Activated CD8-positive, alpha-beta T cell treated with anti-CD3 and anti-CD28 coated beads for 36 hours (primary cell): Measurements from ENCODE around the gene STX4. TPM values are rescaled to one million over a fixed set of nuclear protein-coding genes. Genes with fewer than 3 reads are reported as not detected.

ENCODE experiments used
- ATAC-seq: fragments of 200-7000 bp; cut with Tn5 transposase; one replicate; pipeline ENCODE4 v1.10.0; 2021; ENCODE audit warnings: mild to moderate bottlenecking, moderate library complexity
- CTCF ChIA-PET: fragments of 350-600 bp; sonication (Branson Sonifier 250); formaldehyde crosslinking; loops from one replicate; lab custom pipeline; 2021; ENCODE audit warnings: antibody characterized with exemption; lab: Charles Lee
- POLR2A ChIA-PET: fragments of 350-600 bp; sonication (Branson Sonifier 250); formaldehyde crosslinking; loops from one replicate; lab custom pipeline; 2021; ENCODE audit warnings: antibody characterized with exemption; lab: Charles Lee
- DNase-seq: peaks from one replicate; pipeline ENCODE4 v3.0.0-alpha.2; 2020
- H3K27ac Mint-ChIP-seq: one replicate; pipeline ENCODE4 v1.8.0; 2021; ENCODE audit warnings: mild to moderate bottlenecking, mixed read lengths
- H3K27me3 Mint-ChIP-seq: one replicate; pipeline ENCODE4 v1.8.0; 2021; ENCODE audit warnings: mixed read lengths
- H3K36me3 Mint-ChIP-seq: one replicate; pipeline ENCODE4 v1.8.0; 2021; ENCODE audit warnings: low read depth, mixed read lengths
- H3K4me1 Mint-ChIP-seq: one replicate; pipeline ENCODE4 v1.8.0; 2021; ENCODE audit warnings: low read depth, mixed read lengths
- H3K4me3 Mint-ChIP-seq: one replicate; pipeline ENCODE4 v1.8.0; 2021; ENCODE audit warnings: mild to moderate bottlenecking, moderate library complexity, mixed read lengths
- H3K9me3 Mint-ChIP-seq: one replicate; pipeline ENCODE4 v1.8.0; 2021; ENCODE audit warnings: mixed read lengths
- CTCF ChIP-seq: fragments of 200-600 bp; IDR thresholded peaks from one replicate; pipeline ENCODE4 v1.8.0; 2022; ENCODE audit warnings: antibody characterized with exemption, mild to moderate bottlenecking
- intact Hi-C: fragments of 100-400 bp; cut with micrococcal nuclease; formaldehyde crosslinking; loops from one replicate; pipeline ENCODE4 v1.10.0; 2022
- total RNA-seq, 2 experiments: library from RNA; stranded (reverse); gene quantifications; one replicate each; pipeline ENCODE4 v1.2.3, GENCODE V29; 2021

The STX4 gene
- total RNA-seq, 2 experiments from 2014 or later = 25.2 to 27.7 TPM

DNA sequence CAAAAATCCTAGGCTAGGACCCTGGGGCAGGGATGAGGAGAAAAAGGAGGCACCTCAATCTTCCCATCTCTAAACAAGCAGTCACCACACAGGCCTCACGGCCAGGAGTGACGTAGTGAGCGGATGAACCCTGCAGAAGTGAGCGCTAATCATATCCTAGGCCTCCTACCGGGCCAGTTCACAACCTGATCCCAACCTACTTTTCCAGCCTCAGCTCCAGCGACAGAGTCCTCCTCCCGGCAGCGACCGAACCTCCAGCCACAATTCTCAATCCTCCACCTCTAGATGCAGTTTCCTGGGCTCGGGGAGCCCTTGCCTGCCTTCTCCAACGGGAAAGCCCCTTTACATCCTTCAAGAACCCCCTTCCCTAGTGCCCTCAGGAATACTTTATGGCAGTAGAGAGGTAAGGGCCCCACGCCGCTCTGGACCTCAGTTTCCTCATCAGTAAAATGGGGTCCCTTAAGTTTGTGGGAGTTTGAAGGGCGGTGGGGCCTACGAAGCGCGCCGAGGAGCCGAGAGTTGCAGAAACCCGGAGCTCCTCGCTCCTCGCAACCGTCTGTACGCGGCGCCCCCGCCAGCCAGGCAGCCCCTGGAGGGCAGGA is 39.3 kb downstream of the STX4 start:
- peak; percentile 61 for DNase-seq
- POLR2A ChIA-PET = interaction anchor here (1.0 to 2.9 kb wide), 11 partner anchors 9 to 204 kb away, joined by 3 to 23 read pairs (median 6); partner anchors contain the start of genes FUS and STX4
- H3K27me3 Mint-ChIP-seq = no peaks in the 10 kb centered on the region
- H3K4me1 Mint-ChIP-seq = peaks cover 36% of the 10 kb centered on the region
- ATAC-seq = no peak
- H3K27ac Mint-ChIP-seq = peak overlapping the region; percentile 97
- H3K4me3 Mint-ChIP-seq = peak overlapping the region; percentile 96
- TF ChIP-seq CTCF = no peak
- intact Hi-C loops = loop anchor here (5.0 kb wide), 1 partner anchor 40 kb away; the partner anchor contains the start of gene STX4
- H3K9me3 Mint-ChIP-seq = no peaks in the 10 kb centered on the region
- peaks cover 21% of the 10 kb centered on the region for H3K36me3 Mint-ChIP-seq
- CTCF ChIA-PET = interaction anchor here (2.3 to 2.4 kb wide), 2 partner anchors 23 to 70 kb away, joined by 6 to 15 read pairs; partner anchors contain the start of gene VKORC1

- peak overlapping the region; percentile 96 for H3K4me3 Mint-ChIP-seq
- H3K36me3 Mint-ChIP-seq = peaks cover 28% of the 10 kb centered on the region
- ChIA-PET POLR2A (interaction anchor here (0.6 to 2.9 kb wide), 30 partner anchors 9 to 205 kb away, joined by 3 to 23 read pairs (median 4); partner anchors contain the start of genes FBXL19, FUS, HSD3B7 and KAT8), CTCF (interaction anchor here (0.8 to 2.4 kb wide), 10 partner anchors 19 to 385 kb away, joined by 3 to 15 read pairs (median 6); partner anchors contain the start of genes HSD3B7 and VKORC1)
- DNase-seq (peak; percentile 94), ATAC-seq (peak; percentile 50)
- no peaks in the 10 kb centered on the region for H3K9me3 Mint-ChIP-seq
- H3K27me3 Mint-ChIP-seq = no peaks in the 10 kb centered on the region
- H3K27ac Mint-ChIP-seq = peak overlapping the region; percentile 98
- no peak for TF ChIP-seq CTCF
- intact Hi-C loops = loop anchor here (5.0 kb wide), 1 partner anchor 41 kb away; the partner anchor contains the start of gene STX4
- peaks cover 39% of the 10 kb centered on the region for H3K4me1 Mint-ChIP-seq
Measured at GRCh38 chr16:31073142-31073969, 40.0 kb downstream of the STX4 start.

DNA sequence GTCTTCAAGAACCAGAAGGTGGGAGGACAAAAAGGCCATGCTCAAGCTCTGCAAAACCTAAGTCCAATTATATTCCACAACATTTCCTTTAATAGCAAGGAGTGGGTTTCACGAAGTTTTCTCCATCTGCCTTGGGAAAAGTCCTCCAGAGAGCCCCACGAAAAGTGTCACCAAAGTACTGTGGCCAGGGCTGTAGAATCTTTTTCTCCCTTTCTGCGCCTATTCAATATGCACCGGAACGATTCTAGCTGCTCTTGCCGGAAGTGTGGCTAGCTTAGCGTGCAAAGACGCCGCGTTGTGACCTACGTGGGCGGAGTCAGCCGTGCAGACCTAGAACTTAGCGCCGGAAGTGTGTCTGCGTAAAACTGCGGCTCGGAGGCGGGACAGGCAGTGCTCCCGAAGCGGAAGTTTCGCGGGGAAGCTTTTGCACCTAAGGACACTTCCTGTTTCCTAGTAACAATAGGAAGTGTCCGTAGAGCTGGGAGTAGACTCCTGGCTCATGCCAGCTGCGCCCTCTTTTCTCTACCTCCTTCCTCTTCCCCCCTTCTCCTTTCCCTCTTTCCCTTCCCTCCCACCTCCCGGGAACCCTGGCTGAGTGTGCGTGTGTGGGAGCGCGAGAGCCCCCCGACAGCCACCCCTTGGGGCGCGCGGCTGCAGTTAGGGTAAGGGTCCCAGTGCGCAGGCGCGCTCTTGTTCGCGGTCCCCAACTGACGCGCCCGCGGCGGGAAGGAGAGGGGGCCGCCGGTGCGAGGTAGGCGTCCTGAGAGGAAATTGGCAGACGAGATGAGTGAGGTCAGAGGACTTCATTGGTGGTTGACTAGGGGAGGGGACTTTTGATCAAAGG is 40.8 kb downstream of the STX4 start, which contains the start of the genes ZNF646 and ZNF668:
ZNF646 (plus strand) TSS at position 453 of the 844 bp plus-strand sequence. CDS start 1,903 bp downstream, outside the sequence.
ZNF668 (minus strand) TSS at position 271 of the 844 bp plus-strand sequence. CDS start 9,781 bp downstream, outside the sequence.
- no peaks in the 10 kb centered on the region for H3K9me3 Mint-ChIP-seq
- ChIA-PET CTCF (interaction anchor here (0.8 to 2.4 kb wide), 10 partner anchors 18 to 384 kb away, joined by 3 to 15 read pairs (median 4); partner anchors contain the start of genes HSD3B7 and VKORC1), POLR2A (interaction anchor here (0.6 to 2.9 kb wide), 30 partner anchors 10 to 199 kb away, joined by 3 to 23 read pairs (median 4); partner anchors contain the start of genes FBXL19, FUS, HSD3B7 and KAT8)
- no peaks in the 10 kb centered on the region for H3K27me3 Mint-ChIP-seq
- peaks cover 43% of the 10 kb centered on the region for H3K4me1 Mint-ChIP-seq
- peak within 1 kb of the TSS; percentile 98 for H3K27ac Mint-ChIP-seq
- TF ChIP-seq CTCF = no peak
- peak within 1 kb of the TSS; percentile 96 for H3K4me3 Mint-ChIP-seq
- intact Hi-C loops = loop anchor here (5.0 kb wide), 1 partner anchor 42 kb away; the partner anchor contains the start of gene STX4
- peak; percentile 100 for DNase-seq
- peak; percentile 80 for ATAC-seq
- H3K36me3 Mint-ChIP-seq = peaks cover 35% of the 10 kb centered on the region

- H3K36me3 Mint-ChIP-seq = peaks cover 40% of the 10 kb centered on the region
- no peak for DNase-seq
- ChIA-PET CTCF (interaction anchor here (0.9 to 2.4 kb wide), 6 partner anchors 20 to 383 kb away, joined by 3 to 15 read pairs (median 6); partner anchors contain the start of genes HSD3B7 and VKORC1), POLR2A (interaction anchor here (0.6 to 2.9 kb wide), 19 partner anchors 10 to 125 kb away, joined by 3 to 23 read pairs (median 6); partner anchors contain the start of genes FUS, KAT8, PRSS53 and STX4)
- H3K4me1 Mint-ChIP-seq = peaks cover 45% of the 10 kb centered on the region
- no peaks in the 10 kb centered on the region for H3K27me3 Mint-ChIP-seq
- H3K9me3 Mint-ChIP-seq = no peaks in the 10 kb centered on the region
- intact Hi-C loops = loop anchor here (5.0 kb wide), 1 partner anchor 42 kb away; the partner anchor contains the start of gene STX4
- peak overlapping the region; percentile 96 for H3K4me3 Mint-ChIP-seq
- H3K27ac Mint-ChIP-seq = peak overlapping the region; percentile 98
- TF ChIP-seq CTCF = no peak
- ATAC-seq = no peak
Measured at GRCh38 chr16:31074814-31075183, 41.4 kb downstream of the STX4 start.
